WTC11 (cell line): ENCODE data around the gene LTBP1. TPM values are rescaled to one million over a fixed set of nuclear protein-coding genes. Genes with fewer than 3 reads are reported as not detected.

Experiments used
- ATAC-seq: fragments of 200-7000 bp; cut with Tn5 transposase; 2 replicates; pipeline ENCODE4 v1.10.0; 2021; ENCODE audit warnings: mild to moderate bottlenecking, moderate library complexity
- CTCF ChIA-PET: fragments of 300-600 bp; sonication (Branson Sonifier 250); formaldehyde crosslinking; loops from one replicate; lab custom pipeline; 2021; ENCODE audit warnings: antibody characterized with exemption; lab: Charles Lee
- POLR2A ChIA-PET: fragments of 350-600 bp; sonication (Branson Sonifier 250); formaldehyde crosslinking; loops from one replicate; lab custom pipeline; 2021; ENCODE audit warnings: antibody characterized with exemption; lab: Charles Lee
- DNase-seq: peaks from one replicate; pipeline ENCODE4 v3.0.0; 2021; ENCODE audit warnings: low spot score
- H3K27ac Mint-ChIP-seq: 2 replicates; pipeline ENCODE4 v1.8.0; 2021; ENCODE audit warnings: mixed read lengths
- H3K27me3 Mint-ChIP-seq: 2 replicates; pipeline ENCODE4 v1.8.0; 2021; ENCODE audit warnings: low read depth, mild to moderate bottlenecking, moderate library complexity, mixed read lengths
- H3K36me3 Mint-ChIP-seq: 2 replicates; pipeline ENCODE4 v1.8.0; 2021; ENCODE audit warnings: mixed read lengths
- H3K4me1 Mint-ChIP-seq: 2 replicates; pipeline ENCODE4 v1.8.0; 2022; ENCODE audit warnings: mixed read lengths
- H3K4me3 Mint-ChIP-seq: 2 replicates; pipeline ENCODE4 v1.8.0; 2021; ENCODE audit warnings: mild to moderate bottlenecking, moderate library complexity, mixed read lengths
- H3K9me3 Mint-ChIP-seq: 2 replicates; pipeline ENCODE4 v1.8.0; 2021; ENCODE audit warnings: mixed read lengths
- ARID4B ChIP-seq: sonication (generic); formaldehyde crosslinking; IDR thresholded peaks from 2 replicates; pipeline ENCODE4 v1.8.0; 2023; ENCODE audit warnings: missing genetic modification reagents, mild to moderate bottlenecking, borderline replicate concordance
- FOXJ3 ChIP-seq: sonication (generic); formaldehyde crosslinking; IDR thresholded peaks from 2 replicates; pipeline ENCODE4 v1.9.0; 2021; ENCODE audit warnings: missing genetic modification reagents, mild to moderate bottlenecking, borderline replicate concordance
- FOXK1 ChIP-seq: sonication (generic); formaldehyde crosslinking; IDR thresholded peaks from 2 replicates; pipeline ENCODE4 v1.8.0; 2022; ENCODE audit warnings: mild to moderate bottlenecking, moderate library complexity, missing genetic modification reagents
- FOXP4 ChIP-seq: sonication (generic); formaldehyde crosslinking; IDR thresholded peaks from 2 replicates; pipeline ENCODE4 v1.8.0; 2022; ENCODE audit warnings: mild to moderate bottlenecking, missing genetic modification reagents
- HMGXB4 ChIP-seq: sonication (generic); formaldehyde crosslinking; IDR thresholded peaks from 2 replicates; pipeline ENCODE4 v1.8.1; 2023; ENCODE audit warnings: mild to moderate bottlenecking, moderate library complexity, missing genetic modification reagents
- IRF2 ChIP-seq: sonication (generic); formaldehyde crosslinking; IDR thresholded peaks from 2 replicates; pipeline ENCODE4 v1.8.0; 2022; ENCODE audit warnings: low read depth, missing genetic modification reagents, borderline replicate concordance
- MLX ChIP-seq: sonication (generic); formaldehyde crosslinking; IDR thresholded peaks from 2 replicates; pipeline ENCODE4 v1.8.1; 2023; ENCODE audit warnings: mild to moderate bottlenecking, missing genetic modification reagents, moderate library complexity
- MXD4 ChIP-seq: fragments of 250-450 bp; sonication (Bioruptor Pico); IDR thresholded peaks from 2 replicates; pipeline ENCODE4 v1.8.0; 2021; ENCODE audit warnings: mild to moderate bottlenecking, moderate library complexity, borderline replicate concordance
- NFATC4 ChIP-seq: fragments of 250-450 bp; sonication (Bioruptor Pico); IDR thresholded peaks from 2 replicates; pipeline ENCODE4 v1.9.0; 2021; ENCODE audit warnings: mild to moderate bottlenecking
- NR2C2 ChIP-seq: sonication (generic); formaldehyde crosslinking; IDR thresholded peaks from 2 replicates; pipeline ENCODE4 v1.8.0; 2022; ENCODE audit warnings: mild to moderate bottlenecking, missing genetic modification reagents
- PRDM15 ChIP-seq: sonication (generic); formaldehyde crosslinking; IDR thresholded peaks from 2 replicates; pipeline ENCODE4 v1.8.0; 2022; ENCODE audit warnings: missing genetic modification reagents
- STAT6 ChIP-seq: sonication (generic); formaldehyde crosslinking; conservative IDR thresholded peaks from 2 replicates; pipeline ENCODE4 v1.8.1; 2023; ENCODE audit warnings: mild to moderate bottlenecking, low read depth, missing genetic modification reagents, moderate library complexity
- TP53 ChIP-seq: sonication (generic); formaldehyde crosslinking; IDR thresholded peaks from 2 replicates; pipeline ENCODE4 v1.8.1; 2023; ENCODE audit warnings: mild to moderate bottlenecking, missing genetic modification reagents
- ZNF219 ChIP-seq: sonication (generic); formaldehyde crosslinking; IDR thresholded peaks from 2 replicates; pipeline ENCODE4 v1.8.0; 2023; ENCODE audit warnings: missing genetic modification reagents, mild to moderate bottlenecking, borderline replicate concordance
- ZNF263 ChIP-seq: sonication (generic); formaldehyde crosslinking; IDR thresholded peaks from 2 replicates; pipeline ENCODE4 v1.8.1; 2022; ENCODE audit warnings: low read depth, mild to moderate bottlenecking, moderate library complexity, missing genetic modification reagents
- ZNF423 ChIP-seq: fragments of 250-450 bp; sonication (Bioruptor Pico); IDR thresholded peaks from 2 replicates; pipeline ENCODE4 v2.1.2; 2022; ENCODE audit warnings: mild to moderate bottlenecking, moderate library complexity
- ZNF532 ChIP-seq: fragments of 250-450 bp; sonication (Bioruptor Pico); IDR thresholded peaks from 2 replicates; pipeline ENCODE4 v1.9.0; 2021; ENCODE audit warnings: mild to moderate bottlenecking, borderline replicate concordance
- total RNA-seq: library from RNA; stranded (reverse); gene quantifications from 3 replicates; pipeline ENCODE4 v1.2.3, GENCODE V29; 2021

Gene LTBP1
- total RNA-seq, 1 experiment from 2014 or later = 33.6 TPM

- CTCF ChIA-PET = no interaction called here
- H3K36me3 Mint-ChIP-seq = no peaks in the 10 kb centered on the region
- DNase-seq (no peak), ATAC-seq (no peak)
- no peak overlapping the region for H3K4me3 Mint-ChIP-seq
- H3K27ac Mint-ChIP-seq = no peak overlapping the region
- H3K27me3 Mint-ChIP-seq = no peaks in the 10 kb centered on the region
- H3K9me3 Mint-ChIP-seq = peaks cover 3% of the 10 kb centered on the region; the same call in 1 of the 2 replicates
- H3K4me1 Mint-ChIP-seq = peaks cover 11% of the 10 kb centered on the region
- TF ChIP-seq FOXP4 (CRISPR knock-in tag) = no peak
- no peak for TF ChIP-seq PRDM15 (CRISPR knock-in tag)
- no peak for TF ChIP-seq NR2C2 (CRISPR knock-in tag)
- TF ChIP-seq ZNF423 (CRISPR knock-in tag) = no peak
- TF ChIP-seq MLX (CRISPR knock-in tag) = no peak
- TF ChIP-seq MXD4 = no peak
- no peak for TF ChIP-seq TP53
- no peak for TF ChIP-seq ZNF219 (CRISPR knock-in tag)
- no peak for TF ChIP-seq IRF2 (CRISPR knock-in tag)
- no peak for TF ChIP-seq NFATC4 (CRISPR knock-in tag)
- no peak for TF ChIP-seq HMGXB4 (CRISPR knock-in tag)
- TF ChIP-seq ZNF263 = no peak
- TF ChIP-seq ARID4B (CRISPR knock-in tag) = no peak
- TF ChIP-seq ZNF532 (CRISPR knock-in tag) = no peak
- no peak for TF ChIP-seq FOXK1
- TF ChIP-seq FOXJ3 (CRISPR knock-in tag) = no peak
- TF ChIP-seq STAT6 (CRISPR knock-in tag) = no peak
- POLR2A ChIA-PET = no interaction called here
Measured at GRCh38 chr2:33213244-33213643, 266.5 kb downstream of the LTBP1 start.
